Caco-2 (cell line): ENCODE data around the gene C21orf58. TPM values are rescaled to one million over a fixed set of nuclear protein-coding genes. Genes with fewer than 3 reads are reported as not detected.

Source experiments
- BruUV-seq: library from RNA; stranded (reverse); fragments of 400-500 nt; replicated peaks from 2 replicates; lab custom pipeline; 2021; lab: Mats Ljungman, UMichigan
- CTCF ChIA-PET: fragments of 300-600 bp; sonication (Branson Sonifier 250); formaldehyde crosslinking; loops from one replicate; lab custom pipeline; 2022; ENCODE audit warnings: antibody characterized with exemption; lab: Charles Lee
- POLR2A ChIA-PET: fragments of 300-600 bp; sonication (Branson Sonifier 250); formaldehyde crosslinking; loops from one replicate; lab custom pipeline; 2022; ENCODE audit warnings: antibody characterized with exemption; lab: Charles Lee
- DNase-seq, 2 experiments: peaks; one replicate each; pipeline versions ENCODE4 v3.0.0 to v3.0.0-alpha.2; 2020 to 2022
- H3K27me3 ChIP-seq: replicated peaks from 2 replicates; pipeline ENCODE4 v1.6.0; 2011; ENCODE audit warnings: low read length; ENCODE audit not compliant: control insufficient read depth, insufficient read depth
- H3K36me3 ChIP-seq: 2 replicates; pipeline ENCODE4 v1.5.1; 2011; ENCODE audit warnings: low read length; ENCODE audit not compliant: control insufficient read depth, insufficient read depth
- H3K4me1 ChIP-seq: fragments of 250-450 bp; sonication (Bioruptor Pico); 2 replicates; pipeline ENCODE4 v1.5.1; 2020; ENCODE audit warnings: mild to moderate bottlenecking
- H3K4me3 ChIP-seq: 2 replicates; pipeline ENCODE4 v1.5.1; 2011; ENCODE audit warnings: low read depth, mild to moderate bottlenecking, control low read depth, low read length
- H3K9me3 ChIP-seq: fragments of 250-450 bp; sonication (Bioruptor Pico); 2 replicates; pipeline ENCODE4 v1.5.1; 2020; ENCODE audit warnings: mild to moderate bottlenecking, moderate library complexity
- H3K27ac Mint-ChIP-seq: one replicate; pipeline ENCODE4 v1.8.0; 2022; ENCODE audit warnings: mixed read lengths; ENCODE audit not compliant: unreplicated experiment
- H3K27me3 Mint-ChIP-seq: one replicate; pipeline ENCODE4 v1.8.0; 2022; ENCODE audit warnings: mixed read lengths; ENCODE audit not compliant: insufficient read depth, unreplicated experiment
- H3K36me3 Mint-ChIP-seq: one replicate; pipeline ENCODE4 v1.8.0; 2022; ENCODE audit warnings: mild to moderate bottlenecking, mixed read lengths; ENCODE audit not compliant: insufficient read depth, unreplicated experiment
- H3K4me1 Mint-ChIP-seq: one replicate; pipeline ENCODE4 v1.8.0; 2022; ENCODE audit warnings: low read depth, mixed read lengths; ENCODE audit not compliant: unreplicated experiment
- H3K4me3 Mint-ChIP-seq: one replicate; pipeline ENCODE4 v1.8.0; 2022; ENCODE audit warnings: mild to moderate bottlenecking, moderate library complexity, mixed read lengths; ENCODE audit not compliant: unreplicated experiment
- H3K9me3 Mint-ChIP-seq: one replicate; pipeline ENCODE4 v1.8.0; 2022; ENCODE audit warnings: mixed read lengths; ENCODE audit not compliant: unreplicated experiment
- intact Hi-C: fragments of 100-400 bp; cut with micrococcal nuclease; formaldehyde crosslinking; loops from one replicate; pipeline ENCODE4 v1.10.0; 2022; ENCODE audit not compliant: unreplicated experiment
- total RNA-seq: library from RNA; stranded (reverse); gene quantifications from 2 replicates; pipeline ENCODE4 v1.2.3, GENCODE V29; 2022
- TF ChIP-seq, protein P1 (sequence below), 2 experiments: fragments of 200-600 bp in 1 of 2; IDR thresholded peaks; 1 replicate in 1 of 2; 2 replicates in 1 of 2; pipeline versions ENCODE4 v1.5.1 to v1.8.0; 2011 to 2022; ENCODE audit warnings: antibody characterized with exemption in 1 of 2, control low read depth in 1 of 2, inconsistent platforms in 1 of 2, low read depth in 1 of 2, low read length in 1 of 2, mild to moderate bottlenecking in 1 of 2, moderate library complexity in 1 of 2; ENCODE audit not compliant: insufficient read depth in 1 of 2, severe bottlenecking in 1 of 2, unreplicated experiment in 1 of 2

Gene C21orf58
- total RNA-seq, 1 experiment from 2014 or later = 17.7 TPM

DNA sequence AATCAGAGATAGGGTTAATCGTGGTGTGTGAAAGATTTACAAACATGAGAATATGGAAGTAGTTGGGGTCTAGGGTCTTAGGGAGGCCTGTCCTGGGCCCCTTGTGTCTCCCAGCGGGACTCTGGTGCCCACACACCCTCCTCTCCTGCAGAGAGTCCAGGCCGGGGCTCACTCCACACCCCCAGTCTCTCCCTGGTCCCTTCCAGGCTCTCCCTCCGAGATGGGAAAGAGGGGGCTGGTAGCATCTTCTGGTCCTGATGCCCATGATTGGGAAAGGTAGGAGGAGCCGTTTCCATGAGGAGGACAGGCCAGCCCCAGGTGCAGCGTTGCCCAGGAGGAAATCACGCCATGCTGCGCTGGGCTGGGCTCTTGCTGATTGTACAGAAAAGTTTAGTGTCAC is 26.9 kb upstream of the C21orf58 start:
- ChIA-PET CTCF (no interaction called here), POLR2A (no interaction called here)
- BruUV-seq = no TSS peak
- TF ChIP-seq, protein P1, sequence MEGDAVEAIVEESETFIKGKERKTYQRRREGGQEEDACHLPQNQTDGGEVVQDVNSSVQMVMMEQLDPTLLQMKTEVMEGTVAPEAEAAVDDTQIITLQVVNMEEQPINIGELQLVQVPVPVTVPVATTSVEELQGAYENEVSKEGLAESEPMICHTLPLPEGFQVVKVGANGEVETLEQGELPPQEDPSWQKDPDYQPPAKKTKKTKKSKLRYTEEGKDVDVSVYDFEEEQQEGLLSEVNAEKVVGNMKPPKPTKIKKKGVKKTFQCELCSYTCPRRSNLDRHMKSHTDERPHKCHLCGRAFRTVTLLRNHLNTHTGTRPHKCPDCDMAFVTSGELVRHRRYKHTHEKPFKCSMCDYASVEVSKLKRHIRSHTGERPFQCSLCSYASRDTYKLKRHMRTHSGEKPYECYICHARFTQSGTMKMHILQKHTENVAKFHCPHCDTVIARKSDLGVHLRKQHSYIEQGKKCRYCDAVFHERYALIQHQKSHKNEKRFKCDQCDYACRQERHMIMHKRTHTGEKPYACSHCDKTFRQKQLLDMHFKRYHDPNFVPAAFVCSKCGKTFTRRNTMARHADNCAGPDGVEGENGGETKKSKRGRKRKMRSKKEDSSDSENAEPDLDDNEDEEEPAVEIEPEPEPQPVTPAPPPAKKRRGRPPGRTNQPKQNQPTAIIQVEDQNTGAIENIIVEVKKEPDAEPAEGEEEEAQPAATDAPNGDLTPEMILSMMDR (IDR thresholded peaks at IDR 0.05; ENCODE audit: insufficient read depth in 1 of 2, low read depth in 1 of 2, low read length in 1 of 2, severe bottlenecking in 1 of 2, unreplicated experiment in 1 of 2) = no peak
- no peaks in the 10 kb centered on the region for H3K27me3 ChIP-seq
- Mint-ChIP-seq H3K4me3 (no peak overlapping the region), H3K4me1 (no peaks in the 10 kb centered on the region), H3K27me3 (no peaks in the 10 kb centered on the region), H3K36me3 (peaks cover 63% of the 10 kb centered on the region), H3K27ac (no peak overlapping the region), H3K9me3 (no peaks in the 10 kb centered on the region)
- no peak for DNase-seq
- H3K36me3 ChIP-seq = peaks cover 3% of the 10 kb centered on the region
- H3K4me3 ChIP-seq = no peak overlapping the region
- H3K9me3 ChIP-seq = no peaks in the 10 kb centered on the region
- H3K4me1 ChIP-seq = no peaks in the 10 kb centered on the region
- intact Hi-C loops = no loop called here

DNA sequence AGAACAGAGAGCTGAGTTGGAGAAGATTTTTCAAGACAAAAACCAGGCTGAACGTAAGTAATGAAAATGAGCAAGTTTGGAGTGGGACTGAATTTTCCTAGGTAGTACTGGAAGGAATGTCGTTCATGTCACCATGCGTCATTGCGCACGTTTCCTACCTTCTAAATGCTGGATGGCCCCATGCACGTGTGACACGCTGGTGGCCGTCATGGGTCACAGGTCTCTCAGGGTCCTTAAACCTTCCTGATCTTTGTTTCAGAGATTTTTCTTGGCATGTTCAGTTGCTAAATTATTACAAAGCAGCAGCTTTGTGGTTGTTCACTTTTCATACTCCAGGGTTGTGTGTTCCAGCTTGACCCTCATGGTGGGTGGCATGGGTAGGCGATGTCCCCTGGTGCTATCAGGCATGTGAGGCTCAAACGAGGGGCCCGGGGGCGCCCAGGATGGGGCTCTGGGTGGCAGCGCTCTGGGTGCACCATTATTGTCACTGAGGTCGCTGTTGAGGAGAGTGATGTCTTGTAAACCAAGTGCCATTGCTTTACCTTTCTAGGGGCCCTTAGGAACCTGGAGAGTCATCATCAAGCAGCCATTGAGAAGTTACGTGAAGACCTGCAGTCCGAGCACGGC is 25.6 kb upstream of the C21orf58 start:
- no peaks in the 10 kb centered on the region for H3K9me3 Mint-ChIP-seq
- H3K27me3 Mint-ChIP-seq = no peaks in the 10 kb centered on the region
- Histone ChIP-seq H3K9me3 (no peaks in the 10 kb centered on the region), H3K27me3 (no peaks in the 10 kb centered on the region), H3K4me3 (no peak overlapping the region), H3K36me3 (peaks cover 4% of the 10 kb centered on the region), H3K4me1 (no peaks in the 10 kb centered on the region)
- ChIA-PET CTCF (no interaction called here), POLR2A (no interaction called here)
- no peak overlapping the region for H3K27ac Mint-ChIP-seq
- BruUV-seq = no TSS peak
- no peak for DNase-seq
- H3K4me1 Mint-ChIP-seq = no peaks in the 10 kb centered on the region
- H3K36me3 Mint-ChIP-seq = peaks cover 55% of the 10 kb centered on the region
- intact Hi-C loops = no loop called here
- H3K4me3 Mint-ChIP-seq = no peak overlapping the region
- TF ChIP-seq, protein P1 (IDR thresholded peaks at IDR 0.05; ENCODE audit: insufficient read depth in 1 of 2, low read depth in 1 of 2, low read length in 1 of 2, severe bottlenecking in 1 of 2, unreplicated experiment in 1 of 2) = no peak

DNA sequence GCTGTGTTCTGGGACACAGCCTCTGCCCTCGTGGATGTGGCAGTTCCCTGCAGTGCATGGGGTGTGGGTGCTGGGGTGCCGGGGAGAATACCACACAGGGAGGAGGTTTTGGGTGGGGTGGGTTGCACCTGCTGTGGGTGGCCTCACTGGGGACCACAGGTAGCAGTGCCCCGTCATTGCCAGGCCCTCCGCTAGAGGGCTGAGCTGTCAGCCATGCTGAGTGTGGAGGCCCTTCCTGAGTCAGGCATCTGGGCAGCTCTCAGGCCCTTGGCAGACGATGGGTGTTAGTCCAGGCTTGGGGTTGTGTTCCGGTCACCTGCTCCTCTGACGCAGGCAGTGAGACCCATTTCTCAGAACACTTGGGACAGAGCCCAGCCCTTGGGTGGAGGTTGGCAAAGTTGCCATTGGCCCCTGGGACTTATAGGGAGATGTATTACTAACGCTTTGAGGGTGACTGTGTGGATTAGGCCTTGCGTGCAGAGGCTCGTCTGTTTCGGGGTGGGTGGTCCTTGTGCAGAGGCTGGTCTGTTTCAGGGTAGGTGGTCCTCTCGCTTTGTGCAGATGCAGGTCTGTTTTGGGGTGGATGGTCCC is 24.2 kb upstream of the C21orf58 start:
- no peak for DNase-seq
- POLR2A ChIA-PET = no interaction called here
- Mint-ChIP-seq H3K9me3 (no peaks in the 10 kb centered on the region), H3K27me3 (no peaks in the 10 kb centered on the region), H3K4me3 (no peak overlapping the region), H3K27ac (no peak overlapping the region), H3K4me1 (no peaks in the 10 kb centered on the region), H3K36me3 (peaks cover 42% of the 10 kb centered on the region)
- no peak overlapping the region for H3K4me3 ChIP-seq
- no peaks in the 10 kb centered on the region for H3K4me1 ChIP-seq
- no TSS peak for BruUV-seq
- no peaks in the 10 kb centered on the region for H3K9me3 ChIP-seq
- TF ChIP-seq, protein P1 (IDR thresholded peaks at IDR 0.05; ENCODE audit: insufficient read depth in 1 of 2, low read depth in 1 of 2, low read length in 1 of 2, severe bottlenecking in 1 of 2, unreplicated experiment in 1 of 2) = peak in 1 of 2 experiments; percentile 12
- intact Hi-C loops = no loop called here
- no peaks in the 10 kb centered on the region for H3K27me3 ChIP-seq
- CTCF ChIA-PET = no interaction called here
- peaks cover 4% of the 10 kb centered on the region for H3K36me3 ChIP-seq
